ENCODE results near the gene NINJ1. TPM values are rescaled to one million over a fixed set of nuclear protein-coding genes. Genes with fewer than 3 reads are reported as not detected.
A peak's percentile ranks its signal among the peaks of the same experiment; 100 is the strongest.

NINJ1 gene, protein sequence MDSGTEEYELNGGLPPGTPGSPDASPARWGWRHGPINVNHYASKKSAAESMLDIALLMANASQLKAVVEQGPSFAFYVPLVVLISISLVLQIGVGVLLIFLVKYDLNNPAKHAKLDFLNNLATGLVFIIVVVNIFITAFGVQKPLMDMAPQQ
- 10.3 and 10.4 TPM in 2 replicates for total RNA-seq (2014; rRNA removed; shearing (Covaris generic); ENCODE audit: low replicate concordance)

DNA sequence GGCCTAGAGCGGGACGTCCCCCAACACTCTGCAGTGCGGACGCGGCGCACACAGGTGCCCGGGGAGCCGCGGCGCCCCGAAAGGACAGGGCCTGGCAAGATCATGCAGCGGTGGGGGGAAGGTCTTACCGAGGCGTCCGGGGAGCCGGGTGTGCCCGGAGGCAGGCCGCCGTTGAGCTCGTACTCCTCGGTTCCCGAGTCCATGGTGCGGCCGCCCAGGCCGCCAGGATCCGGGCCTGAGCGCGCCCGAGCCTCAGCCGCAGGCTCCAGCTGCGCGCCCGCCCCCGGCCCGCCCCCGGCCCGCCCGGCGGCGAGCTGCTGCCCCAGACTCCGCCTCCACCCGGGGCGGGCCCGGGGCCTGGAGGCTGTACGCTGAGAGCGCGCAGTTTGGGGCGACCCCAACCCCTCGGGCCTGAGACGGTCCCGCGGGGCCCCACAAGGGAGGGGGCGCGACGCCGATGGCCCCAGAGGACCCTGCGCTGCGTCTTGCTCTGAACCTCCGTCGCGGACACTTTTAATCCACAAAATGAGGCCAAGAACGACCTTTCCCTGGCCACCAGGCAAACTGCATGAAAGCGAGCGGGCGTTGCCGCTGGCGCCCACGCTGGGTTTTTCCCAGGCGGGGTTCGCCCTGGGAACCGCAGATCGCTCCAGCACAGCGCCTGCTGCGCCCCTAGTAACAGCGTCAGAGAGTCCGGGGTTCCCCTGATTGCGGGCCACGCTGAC, at the start of gene NINJ1:
TSS of gene NINJ1 (minus strand) at position 237 of the 725 bp plus-strand sequence. CDS start at position 203, 34 bp downstream.
- H3K9me2 ChIP-seq (replicated peaks; ENCODE audit: insufficient read depth, low read length) = no peaks in the 10 kb centered on the region
- H3K9me3 ChIP-seq (ENCODE audit: low read length) = no peaks in the 10 kb centered on the region
- DNase-seq = peak; percentile 80
- peaks cover 51% of the 10 kb centered on the region for H3K4me1 ChIP-seq (ENCODE audit: low read length)
- no peaks in the 10 kb centered on the region for H3K27me3 ChIP-seq (ENCODE audit: low read length)
- peak within 1 kb of the TSS; percentile 77 for H2AFZ ChIP-seq (ENCODE audit: low read length)
- H3K4me3 ChIP-seq (ENCODE audit: low read length) = peak within 1 kb of the TSS; percentile 79
- H3K4me2 ChIP-seq (ENCODE audit: low read depth, low read length, poor library complexity, severe bottlenecking) = peak within 1 kb of the TSS; percentile 91
- H3K27ac ChIP-seq (ENCODE audit: low read length) = no peak within 1 kb of the TSS
- no peaks in the 10 kb centered on the region for H3K79me2 ChIP-seq (ENCODE audit: low read length)
- no peaks in the 10 kb centered on the region for H3K36me3 ChIP-seq (ENCODE audit: insufficient read depth, low read length)
- peaks cover 6% of the 10 kb centered on the region; the same call in 1 of the 2 replicates for H4K20me1 ChIP-seq (ENCODE audit: insufficient read depth, low read depth, low read length)
- peak within 1 kb of the TSS; percentile 73 for H3K9ac ChIP-seq (ENCODE audit: low read length)

DNA sequence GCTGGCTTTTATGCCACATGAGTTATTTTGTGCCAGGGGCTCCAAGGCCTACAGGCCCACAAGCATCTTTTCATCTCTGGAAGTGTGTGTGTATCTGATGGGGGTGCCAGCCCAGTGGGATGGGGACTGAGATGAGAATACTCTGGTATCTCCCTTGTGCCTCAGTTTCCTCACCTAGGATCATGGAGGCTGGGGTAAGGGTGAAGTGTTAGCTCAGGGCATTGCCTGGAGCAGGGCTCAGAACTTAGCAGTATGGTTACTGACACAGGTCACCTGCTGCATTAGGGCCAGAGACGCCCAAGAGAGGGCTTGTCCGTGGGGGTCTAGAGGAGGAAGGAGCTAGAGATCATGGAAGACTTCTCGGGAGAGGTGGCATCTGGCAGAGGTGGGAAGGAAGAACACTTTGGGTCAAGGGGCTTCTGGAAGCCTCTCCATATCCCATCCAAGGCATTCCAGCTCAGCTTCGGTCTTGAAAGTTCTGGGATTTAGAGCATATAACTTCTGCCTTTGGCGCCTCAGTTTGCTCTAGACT, 49.1 kb upstream of the NINJ1 start:
- no peaks in the 10 kb centered on the region for H4K20me1 ChIP-seq (ENCODE audit: insufficient read depth, low read depth, low read length)
- no peak overlapping the region for H3K4me3 ChIP-seq (ENCODE audit: low read length)
- no peaks in the 10 kb centered on the region for H3K79me2 ChIP-seq (ENCODE audit: low read length)
- no peak overlapping the region for H2AFZ ChIP-seq (ENCODE audit: low read length)
- H3K4me1 ChIP-seq (ENCODE audit: low read length) = no peaks in the 10 kb centered on the region
- no peak overlapping the region for H3K4me2 ChIP-seq (ENCODE audit: low read depth, low read length, poor library complexity, severe bottlenecking)
- no peaks in the 10 kb centered on the region for H3K9me3 ChIP-seq (ENCODE audit: low read length)
- H3K9me2 ChIP-seq (replicated peaks; ENCODE audit: insufficient read depth, low read length) = no peaks in the 10 kb centered on the region
- DNase-seq = no peak
- no peak overlapping the region for H3K9ac ChIP-seq (ENCODE audit: low read length)
- H3K27ac ChIP-seq (ENCODE audit: low read length) = no peak overlapping the region
- no peaks in the 10 kb centered on the region for H3K27me3 ChIP-seq (ENCODE audit: low read length)
- H3K36me3 ChIP-seq (ENCODE audit: insufficient read depth, low read length) = no peaks in the 10 kb centered on the region

DNA sequence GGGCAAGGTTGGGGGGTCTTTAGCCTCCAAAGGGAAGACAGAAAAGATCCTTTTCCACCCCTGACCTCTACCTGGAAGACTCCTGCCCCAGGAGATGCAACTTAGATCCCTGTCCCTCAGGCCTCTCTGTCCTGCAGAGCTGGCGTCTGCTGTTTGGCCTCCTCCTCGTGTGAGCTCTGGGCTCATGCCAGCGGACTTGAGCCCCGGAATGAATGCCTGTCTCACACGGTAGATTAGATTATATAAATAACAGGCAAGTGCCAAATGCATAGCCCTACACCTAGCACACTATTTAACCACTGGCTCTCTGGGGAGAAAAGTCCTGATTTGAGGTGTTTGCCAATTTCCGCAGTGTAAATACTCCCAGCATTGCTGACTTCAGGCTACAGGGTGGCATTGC, 48.5 kb upstream of the NINJ1 start:
- H3K4me1 ChIP-seq (ENCODE audit: low read length) = no peaks in the 10 kb centered on the region
- no peak overlapping the region for H3K4me2 ChIP-seq (ENCODE audit: low read depth, low read length, poor library complexity, severe bottlenecking)
- no peaks in the 10 kb centered on the region for H3K27me3 ChIP-seq (ENCODE audit: low read length)
- H4K20me1 ChIP-seq (ENCODE audit: insufficient read depth, low read depth, low read length) = no peaks in the 10 kb centered on the region
- H3K9ac ChIP-seq (ENCODE audit: low read length) = no peak overlapping the region
- no peak for DNase-seq
- H3K79me2 ChIP-seq (ENCODE audit: low read length) = no peaks in the 10 kb centered on the region
- no peaks in the 10 kb centered on the region for H3K9me3 ChIP-seq (ENCODE audit: low read length)
- no peak overlapping the region for H3K27ac ChIP-seq (ENCODE audit: low read length)
- no peaks in the 10 kb centered on the region for H3K9me2 ChIP-seq (replicated peaks; ENCODE audit: insufficient read depth, low read length)
- no peak overlapping the region for H3K4me3 ChIP-seq (ENCODE audit: low read length)
- no peak overlapping the region for H2AFZ ChIP-seq (ENCODE audit: low read length)
- H3K36me3 ChIP-seq (ENCODE audit: insufficient read depth, low read length) = no peaks in the 10 kb centered on the region

DNA sequence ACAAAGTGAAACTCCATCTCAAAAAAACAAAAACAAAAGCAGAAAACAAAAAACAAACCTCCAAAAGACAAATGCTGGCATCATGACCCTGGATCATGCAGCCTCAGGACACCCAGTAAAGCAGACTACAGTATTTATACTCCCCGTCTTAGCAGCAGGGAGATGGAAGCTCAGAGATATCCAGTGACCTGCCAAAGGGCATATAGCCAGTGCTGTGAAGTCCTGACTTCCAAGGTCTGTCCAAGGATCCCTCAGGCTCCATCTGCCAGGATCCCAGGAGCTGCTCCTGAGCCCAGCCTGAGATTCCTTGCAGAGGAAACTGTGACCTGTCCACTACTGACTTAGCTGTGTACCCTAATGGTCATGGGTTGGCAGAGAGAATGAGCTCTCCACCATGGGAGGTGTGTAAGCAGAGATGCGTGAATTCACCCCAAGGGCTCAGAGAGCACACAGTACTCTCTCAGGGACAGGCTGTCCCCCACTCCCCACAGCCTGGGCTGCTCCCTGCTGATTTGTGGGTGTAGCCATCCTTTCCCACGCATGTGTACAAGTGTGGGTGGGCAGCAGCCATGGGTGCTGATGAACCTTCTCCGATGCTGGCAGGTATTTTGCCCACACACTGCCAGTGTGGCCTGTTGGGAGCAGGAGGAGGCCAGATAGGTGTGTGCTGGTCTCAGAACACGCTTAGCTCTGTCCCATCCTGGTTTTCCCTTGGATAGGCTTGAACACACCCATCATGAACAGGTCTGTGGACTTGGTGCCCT, 47.8 kb upstream of the NINJ1 start:
- H3K4me3 ChIP-seq (ENCODE audit: low read length) = no peak overlapping the region
- no peaks in the 10 kb centered on the region for H3K27me3 ChIP-seq (ENCODE audit: low read length)
- H2AFZ ChIP-seq (ENCODE audit: low read length) = no peak overlapping the region
- no peak overlapping the region for H3K27ac ChIP-seq (ENCODE audit: low read length)
- H3K4me1 ChIP-seq (ENCODE audit: low read length) = no peaks in the 10 kb centered on the region
- H3K36me3 ChIP-seq (ENCODE audit: insufficient read depth, low read length) = no peaks in the 10 kb centered on the region
- H3K4me2 ChIP-seq (ENCODE audit: low read depth, low read length, poor library complexity, severe bottlenecking) = no peak overlapping the region
- H3K79me2 ChIP-seq (ENCODE audit: low read length) = no peaks in the 10 kb centered on the region
- no peaks in the 10 kb centered on the region for H3K9me3 ChIP-seq (ENCODE audit: low read length)
- no peak overlapping the region for H3K9ac ChIP-seq (ENCODE audit: low read length)
- no peaks in the 10 kb centered on the region for H4K20me1 ChIP-seq (ENCODE audit: insufficient read depth, low read depth, low read length)
- no peak for DNase-seq
- no peaks in the 10 kb centered on the region for H3K9me2 ChIP-seq (replicated peaks; ENCODE audit: insufficient read depth, low read length)

DNA sequence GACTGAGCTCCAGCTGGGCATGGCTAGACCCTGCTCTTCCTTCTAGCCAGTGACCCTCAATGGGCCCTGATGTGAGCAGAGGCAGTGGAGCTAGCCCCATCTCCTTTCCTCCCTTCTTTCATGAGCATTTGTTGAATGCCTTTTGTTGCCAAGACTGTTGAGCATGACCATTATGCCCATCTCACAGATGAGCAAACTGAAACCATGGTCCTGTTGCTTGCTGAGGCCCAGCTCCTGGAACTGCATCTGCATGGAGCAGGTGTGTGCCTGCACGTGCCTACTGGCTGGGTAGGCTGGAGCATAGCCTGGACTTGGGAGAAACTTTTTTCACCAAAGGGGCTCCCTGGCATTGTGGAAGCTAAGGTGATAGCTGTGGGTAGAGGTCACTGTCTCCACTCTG, 46.9 kb upstream of the NINJ1 start:
- Histone ChIP-seq H4K20me1 (ENCODE audit: insufficient read depth, low read depth, low read length) (no peaks in the 10 kb centered on the region), H2AFZ (ENCODE audit: low read length) (no peak overlapping the region), H3K36me3 (ENCODE audit: insufficient read depth, low read length) (no peaks in the 10 kb centered on the region), H3K4me2 (ENCODE audit: low read depth, low read length, poor library complexity, severe bottlenecking) (no peak overlapping the region), H3K27ac (ENCODE audit: low read length) (no peak overlapping the region), H3K4me3 (ENCODE audit: low read length) (no peak overlapping the region), H3K4me1 (ENCODE audit: low read length) (no peaks in the 10 kb centered on the region), H3K9me3 (ENCODE audit: low read length) (no peaks in the 10 kb centered on the region), H3K9ac (ENCODE audit: low read length) (no peak overlapping the region), H3K9me2 (replicated peaks; ENCODE audit: insufficient read depth, low read length) (no peaks in the 10 kb centered on the region), H3K27me3 (ENCODE audit: low read length) (no peaks in the 10 kb centered on the region), H3K79me2 (ENCODE audit: low read length) (no peaks in the 10 kb centered on the region)
- DNase-seq = no peak

DNA sequence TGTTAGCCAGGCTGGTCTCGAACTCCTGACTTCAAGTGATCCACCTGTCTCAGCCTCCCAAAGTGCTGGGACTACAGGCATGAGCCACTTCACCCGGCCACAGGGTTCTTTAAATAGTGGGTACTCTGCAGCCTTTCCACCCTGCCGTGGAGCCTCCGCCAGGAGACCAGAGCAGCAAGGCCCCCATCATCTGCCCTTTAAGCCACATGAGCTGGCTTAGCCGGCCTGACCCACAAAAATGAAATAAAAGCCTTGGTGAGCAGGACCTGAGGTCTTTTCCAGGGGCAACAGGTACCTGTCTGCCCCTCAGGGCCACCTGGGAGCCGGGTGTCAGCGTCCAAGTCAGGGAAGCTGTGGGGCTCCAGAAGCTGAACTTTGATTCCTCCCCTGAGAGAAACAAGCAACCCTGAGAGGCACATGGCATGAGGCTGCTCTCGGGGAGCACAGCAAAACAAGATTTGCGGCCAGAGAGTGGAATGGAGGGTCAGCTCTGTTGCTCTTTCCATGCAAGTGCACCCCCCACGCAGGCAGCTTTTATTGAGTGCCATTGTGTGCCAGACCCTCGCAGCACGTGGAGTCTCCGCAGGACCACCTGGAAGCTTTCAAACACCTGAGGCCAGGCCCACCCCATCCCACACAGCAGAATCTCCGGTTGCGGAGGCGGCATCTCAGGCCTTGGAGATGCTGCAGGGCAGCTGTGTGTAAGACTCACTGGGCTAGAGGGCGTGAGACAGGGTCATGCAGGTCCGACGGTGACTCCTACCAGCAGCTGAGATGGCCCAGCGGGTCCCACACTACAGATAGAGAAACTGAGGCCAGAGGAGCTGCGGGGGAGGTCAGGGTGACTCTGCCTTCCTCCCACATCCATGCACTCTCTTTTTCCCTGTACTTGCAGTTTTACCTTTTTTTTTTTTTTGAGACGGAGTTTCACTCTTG, 45.1 kb upstream of the NINJ1 start:
- Histone ChIP-seq H3K27me3 (ENCODE audit: low read length) (no peaks in the 10 kb centered on the region), H3K9ac (ENCODE audit: low read length) (no peak overlapping the region), H3K4me1 (ENCODE audit: low read length) (no peaks in the 10 kb centered on the region), H3K9me3 (ENCODE audit: low read length) (no peaks in the 10 kb centered on the region), H3K9me2 (replicated peaks; ENCODE audit: insufficient read depth, low read length) (no peaks in the 10 kb centered on the region), H4K20me1 (ENCODE audit: insufficient read depth, low read depth, low read length) (no peaks in the 10 kb centered on the region), H3K4me3 (ENCODE audit: low read length) (no peak overlapping the region), H3K79me2 (ENCODE audit: low read length) (no peaks in the 10 kb centered on the region), H3K27ac (ENCODE audit: low read length) (no peak overlapping the region), H2AFZ (ENCODE audit: low read length) (no peak overlapping the region), H3K36me3 (ENCODE audit: insufficient read depth, low read length) (no peaks in the 10 kb centered on the region), H3K4me2 (ENCODE audit: low read depth, low read length, poor library complexity, severe bottlenecking) (no peak overlapping the region)
- DNase-seq = no peak

DNA sequence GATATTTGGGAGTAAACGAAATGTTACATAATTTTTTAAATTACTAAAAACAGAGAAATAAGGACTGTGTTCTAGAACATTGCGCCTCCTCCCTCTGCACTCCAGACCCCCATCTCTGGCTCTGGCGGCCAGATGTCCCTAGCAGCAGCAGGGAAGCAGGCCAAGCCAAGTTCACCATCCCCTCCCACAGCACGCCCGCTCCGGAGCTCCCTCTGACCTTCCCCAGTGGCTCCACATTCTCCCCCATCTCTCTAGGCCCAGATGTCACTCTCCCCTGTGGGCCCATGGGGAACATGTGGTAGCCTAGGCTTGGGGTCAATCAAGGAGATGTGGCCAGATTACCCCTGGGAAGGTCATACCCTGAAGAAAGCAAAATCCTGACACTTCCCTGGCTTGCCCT, 43.6 kb upstream of the NINJ1 start:
- Histone ChIP-seq H4K20me1 (ENCODE audit: insufficient read depth, low read depth, low read length) (no peaks in the 10 kb centered on the region), H3K27me3 (ENCODE audit: low read length) (no peaks in the 10 kb centered on the region), H3K4me2 (ENCODE audit: low read depth, low read length, poor library complexity, severe bottlenecking) (no peak overlapping the region), H2AFZ (ENCODE audit: low read length) (no peak overlapping the region), H3K9ac (ENCODE audit: low read length) (no peak overlapping the region), H3K4me3 (ENCODE audit: low read length) (no peak overlapping the region), H3K9me2 (replicated peaks; ENCODE audit: insufficient read depth, low read length) (no peaks in the 10 kb centered on the region), H3K36me3 (ENCODE audit: insufficient read depth, low read length) (no peaks in the 10 kb centered on the region), H3K9me3 (ENCODE audit: low read length) (no peaks in the 10 kb centered on the region), H3K4me1 (ENCODE audit: low read length) (no peaks in the 10 kb centered on the region), H3K27ac (ENCODE audit: low read length) (no peak overlapping the region), H3K79me2 (ENCODE audit: low read length) (no peaks in the 10 kb centered on the region)
- DNase-seq = no peak
